Tibial nerve (tissue), 3 donors: ENCODE data around the gene TLE4.

Source experiments
- POLR2A ChIP-seq, 2 donors: fragments of 450-650 bp; IDR thresholded peaks; one replicate each; pipeline ENCODE4 v1.6.1; 2017; ENCODE audit warnings: antibody characterized with exemption in 2 of 2, mild to moderate bottlenecking in 2 of 2, moderate library complexity in 2 of 2
- TF ChIP-seq, protein P1 (sequence below), 5 experiments: fragments of 200-600 bp in 3 of 5; fragments of 450-650 bp in 2 of 5; sonication (generic) in 3 of 5; IDR thresholded peaks; one replicate each; pipeline ENCODE4 v1.5.1; 2016 to 2019; ENCODE audit warnings: antibody characterized with exemption in 5 of 5, mild to moderate bottlenecking in 3 of 5, moderate library complexity in 2 of 5

DNA sequence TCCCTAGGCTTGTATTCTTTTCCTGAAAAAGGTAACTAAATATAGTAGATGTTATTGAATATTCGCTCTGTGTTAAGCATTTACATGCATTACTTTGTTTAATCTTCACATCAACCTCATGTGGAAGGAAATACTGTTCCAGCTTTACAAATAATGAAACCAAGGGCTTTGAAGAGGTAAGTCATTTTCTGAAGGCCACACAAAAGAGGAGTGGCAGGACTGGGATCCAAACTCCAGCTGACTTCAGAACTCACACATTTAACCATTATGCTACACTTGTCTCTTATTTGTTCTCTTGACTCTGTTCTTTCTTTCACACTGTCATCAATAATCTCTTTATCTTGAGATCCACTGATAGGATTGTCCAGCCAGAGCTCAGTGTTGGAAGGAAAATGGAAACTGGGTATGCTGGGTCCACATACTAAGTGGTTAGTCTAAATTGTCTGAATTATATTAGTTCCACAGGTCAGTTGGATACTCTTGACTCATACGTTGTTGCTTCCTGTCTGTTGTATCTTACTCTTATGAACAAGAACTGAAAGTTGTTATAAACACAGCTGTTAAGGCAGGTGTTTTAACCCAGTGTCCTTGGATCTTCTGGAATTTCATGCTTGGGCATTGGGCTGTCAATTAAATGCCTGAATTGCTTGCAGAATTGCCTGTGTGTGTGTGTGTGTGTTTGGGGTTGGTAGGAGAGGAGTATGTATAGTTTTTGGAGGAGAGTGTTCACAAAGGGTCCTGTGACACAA lies 65.6 kb downstream of the TLE4 start:
- TF ChIP-seq POLR2A (IDR thresholded peaks at IDR 0.05) = no peak
- TF ChIP-seq, protein P1, sequence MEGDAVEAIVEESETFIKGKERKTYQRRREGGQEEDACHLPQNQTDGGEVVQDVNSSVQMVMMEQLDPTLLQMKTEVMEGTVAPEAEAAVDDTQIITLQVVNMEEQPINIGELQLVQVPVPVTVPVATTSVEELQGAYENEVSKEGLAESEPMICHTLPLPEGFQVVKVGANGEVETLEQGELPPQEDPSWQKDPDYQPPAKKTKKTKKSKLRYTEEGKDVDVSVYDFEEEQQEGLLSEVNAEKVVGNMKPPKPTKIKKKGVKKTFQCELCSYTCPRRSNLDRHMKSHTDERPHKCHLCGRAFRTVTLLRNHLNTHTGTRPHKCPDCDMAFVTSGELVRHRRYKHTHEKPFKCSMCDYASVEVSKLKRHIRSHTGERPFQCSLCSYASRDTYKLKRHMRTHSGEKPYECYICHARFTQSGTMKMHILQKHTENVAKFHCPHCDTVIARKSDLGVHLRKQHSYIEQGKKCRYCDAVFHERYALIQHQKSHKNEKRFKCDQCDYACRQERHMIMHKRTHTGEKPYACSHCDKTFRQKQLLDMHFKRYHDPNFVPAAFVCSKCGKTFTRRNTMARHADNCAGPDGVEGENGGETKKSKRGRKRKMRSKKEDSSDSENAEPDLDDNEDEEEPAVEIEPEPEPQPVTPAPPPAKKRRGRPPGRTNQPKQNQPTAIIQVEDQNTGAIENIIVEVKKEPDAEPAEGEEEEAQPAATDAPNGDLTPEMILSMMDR (IDR thresholded peaks at IDR 0.05) = no peak
